ENCODE results near the gene TFEB. TPM values are rescaled to one million over a fixed set of nuclear protein-coding genes. Genes with fewer than 3 reads are reported as not detected.

TFEB gene
- total and polyA plus RNA-seq, 2 of the 8 experiments (the other 6 are each of a cell fraction or from before 2014, with no cell fraction given) = 2.3 to 6.7 TPM

DNA sequence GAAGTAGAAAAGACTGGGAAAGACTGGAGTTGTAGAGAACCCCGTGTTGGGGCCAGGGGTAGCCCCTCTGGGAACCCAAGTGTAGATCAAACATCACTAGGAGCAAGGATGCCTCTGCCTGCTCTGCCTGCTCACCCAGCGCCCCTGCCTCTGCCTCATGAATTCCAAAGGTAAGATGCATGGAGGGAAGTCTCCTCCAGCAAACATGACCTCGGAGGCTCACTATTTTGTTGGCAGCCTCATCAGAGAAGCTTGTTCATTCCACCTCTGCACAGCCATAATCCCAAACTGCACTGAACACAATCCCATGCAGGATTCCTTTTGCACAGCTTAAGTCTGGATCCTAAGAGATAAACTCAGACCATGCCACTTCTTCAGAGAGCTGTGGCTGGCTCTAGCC lies 39.4 kb upstream of the TFEB start:
- no peak overlapping the region for H2BK15ac ChIP-seq (ENCODE audit: low read length)
- no peak overlapping the region for H3K23ac ChIP-seq (ENCODE audit: insufficient read length)
- POLR2A ChIA-PET (ENCODE audit: partially characterized antibody) = no interaction called here
- H4K20me1 ChIP-seq (replicated peaks in 1 of 2; ENCODE audit: control insufficient read depth in 1 of 2, insufficient read depth in 2 of 2, low read length in 2 of 2) = peaks cover 0 to 3% of the 10 kb centered on the region in 2 experiments
- H4K91ac ChIP-seq (replicated peaks; ENCODE audit: insufficient read length, low read length) = no peak overlapping the region
- no peak overlapping the region for H3K56ac ChIP-seq (replicated peaks; ENCODE audit: insufficient read length, low read depth, low read length)
- WGBS, 2 experiments (ENCODE audit: extremely low coverage in 1 of 2, insufficient coverage in 1 of 2, insufficient read length in 1 of 2, insufficient replicate concordance in 2 of 2, low coverage in 1 of 2, low lambda C conversion rate in 2 of 2, missing lambda C conversion rate in 1 of 2) = 98% methylated on average over 3 of the region's 3 CpGs; no CpG with 5 or more reads in 1 of the 2 experiments
- H2AFZ ChIP-seq (ENCODE audit: low read length) = no peak overlapping the region
- no peak overlapping the region for H3K4me2 ChIP-seq (ENCODE audit: insufficient read depth in 1 of 2, low read depth in 2 of 2, low read length in 2 of 2)
- H3K27ac ChIP-seq (ENCODE audit: low read depth, low read length) = no peak overlapping the region
- H3K14ac ChIP-seq (ENCODE audit: insufficient read length) = no peak overlapping the region
- peaks cover 0 to 7% (median 4%) of the 10 kb centered on the region in 4 experiments; a peak in 5 of 8 replicates for H3K36me3 ChIP-seq (ENCODE audit: control insufficient read depth in 2 of 4, insufficient read depth in 4 of 4, low read length in 3 of 4)
- no peaks in the 10 kb centered on the region for H3K79me1 ChIP-seq (ENCODE audit: low read depth, low read length)
- H3K9ac ChIP-seq (replicated peaks in 1 of 4; ENCODE audit: extremely low read depth in 1 of 4, low read depth in 3 of 4, low read length in 3 of 4) = no peak overlapping the region
- H3K23me2 ChIP-seq (ENCODE audit: low read depth, low read length) = peaks cover 4% of the 10 kb centered on the region; the same call in 1 of the 2 replicates
- TF ChIP-seq RFX5 (IDR thresholded peaks at IDR 0.05; ENCODE audit: borderline replicate concordance, low read depth, low read length) (no peak), SIX5 (IDR thresholded peaks at IDR 0.05; ENCODE audit: low read depth, low read length) (no peak), SIRT6 (IDR thresholded peaks at IDR 0.05; ENCODE audit: low read length) (no peak), USF2 (IDR thresholded peaks at IDR 0.05; ENCODE audit: low read length) (no peak), NRF1 (IDR thresholded peaks at IDR 0.05; ENCODE audit: low read depth, low read length) (no peak), SP2 (IDR thresholded peaks at IDR 0.05; ENCODE audit: low read length) (no peak), SUZ12 (IDR thresholded peaks at IDR 0.05; ENCODE audit: low read length) (no peak)
- no peak overlapping the region for H2AK5ac ChIP-seq (ENCODE audit: low read depth, low read length)
- no peak overlapping the region for H2BK20ac ChIP-seq (ENCODE audit: low read length)
- no peak overlapping the region for H2BK12ac ChIP-seq (ENCODE audit: low read depth, low read length)
- FAIRE-seq (no peak), DNase-seq (ENCODE audit: low read depth in 1 of 2, low spot score in 2 of 2) (no peak)
- H2BK5ac ChIP-seq (ENCODE audit: low read depth, low read length) = no peak overlapping the region
- H4K5ac ChIP-seq (ENCODE audit: insufficient read length, low read depth, low read length) = no peak overlapping the region
- H3K4me1 ChIP-seq (replicated peaks in 1 of 4; ENCODE audit: control insufficient read depth in 3 of 4, insufficient read depth in 4 of 4, low read length in 3 of 4) = peaks cover 0 to 5% (median 3%) of the 10 kb centered on the region in 4 experiments; a peak in 1 of 7 replicates
- H3K18ac ChIP-seq (ENCODE audit: extremely low read depth, low read length) = no peak overlapping the region
- H3K79me2 ChIP-seq (ENCODE audit: control insufficient read depth in 1 of 2, insufficient read depth in 2 of 2, low read length in 2 of 2) = no peaks in the 10 kb centered on the region
- H4K8ac ChIP-seq (ENCODE audit: extremely low read depth, insufficient read depth, low read length) = no peak overlapping the region
- H2BK120ac ChIP-seq (replicated peaks; ENCODE audit: low read depth, low read length) = no peak overlapping the region
- H3K4ac ChIP-seq (replicated peaks; ENCODE audit: insufficient read length, low read depth, low read length) = no peak overlapping the region
- no peaks in the 10 kb centered on the region for H3K9me3 ChIP-seq (ENCODE audit: insufficient read depth in 2 of 2, low read depth in 1 of 2, low read length in 1 of 2)
- H3K4me3 ChIP-seq (ENCODE audit: extremely low read depth in 1 of 4, insufficient read depth in 2 of 4, low read depth in 3 of 4, low read length in 4 of 4) = no peak overlapping the region
- CTCF ChIA-PET (ENCODE audit: partially characterized antibody) = interaction anchor here (0.6 to 5.2 kb wide), 27 partner anchors 10 to 441 kb away, joined by 3 to 58 read pairs (median 7); partner anchors contain the start of genes TFEB and TOMM6
- H3K27me3 ChIP-seq (replicated peaks in 1 of 4; ENCODE audit: control insufficient read depth in 3 of 4, extremely low read depth in 1 of 4, insufficient read depth in 3 of 4, low read length in 3 of 4) = no peaks in the 10 kb centered on the region; a peak in 1 of 7 replicates
